ENCODE measurements around the gene CRYBB3.
"Not testable (repeated sequence)": the region's sequence is repeated elsewhere in the genome, so short reads cannot be mapped to it uniquely, and the experiment has no call there.

CRYBB3 gene

GRCh38 chr22:25193548-25193947 lies 6.1 kb upstream of the CRYBB3 start:
- Histone ChIP-seq H3K9ac (ENCODE audit: low read length) (no peak overlapping the region), H3K27me3 (ENCODE audit: control insufficient read depth, insufficient read depth, low read length) (no peaks in the 10 kb centered on the region), H3K27ac (ENCODE audit: low read depth, low read length) (no peak overlapping the region), H3K4me3 (ENCODE audit: low read depth, low read length) (no peak overlapping the region), H3K9me3 (ENCODE audit: control insufficient read depth, insufficient read depth, low read depth, low read length) (no peaks in the 10 kb centered on the region), H3K36me3 (ENCODE audit: control insufficient read depth, insufficient read depth, low read length) (peaks cover 17% of the 10 kb centered on the region), H3K4me1 (ENCODE audit: control insufficient read depth, insufficient read depth, low read length) (no peaks in the 10 kb centered on the region)

GRCh38 chr22:25196326-25196725 lies 3.3 kb upstream of the CRYBB3 start:
- Histone ChIP-seq H3K36me3 (ENCODE audit: control insufficient read depth, insufficient read depth, low read length) (peaks cover 14% of the 10 kb centered on the region), H3K4me3 (ENCODE audit: low read depth, low read length) (no peak overlapping the region), H3K9me3 (ENCODE audit: control insufficient read depth, insufficient read depth, low read depth, low read length) (no peaks in the 10 kb centered on the region), H3K4me1 (ENCODE audit: control insufficient read depth, insufficient read depth, low read length) (no peaks in the 10 kb centered on the region), H3K27ac (ENCODE audit: low read depth, low read length) (no peak overlapping the region), H3K9ac (ENCODE audit: low read length) (no peak overlapping the region), H3K27me3 (ENCODE audit: control insufficient read depth, insufficient read depth, low read length) (no peaks in the 10 kb centered on the region)

GRCh38 chr22:25197340-25197739 lies 2.3 kb upstream of the CRYBB3 start:
- Histone ChIP-seq H3K27me3 (ENCODE audit: control insufficient read depth, insufficient read depth, low read length) (no peaks in the 10 kb centered on the region), H3K27ac (ENCODE audit: low read depth, low read length) (no peak overlapping the region), H3K36me3 (ENCODE audit: control insufficient read depth, insufficient read depth, low read length) (peaks cover 7% of the 10 kb centered on the region), H3K4me1 (ENCODE audit: control insufficient read depth, insufficient read depth, low read length) (no peaks in the 10 kb centered on the region), H3K4me3 (ENCODE audit: low read depth, low read length) (no peak overlapping the region), H3K9ac (ENCODE audit: low read length) (no peak overlapping the region), H3K9me3 (ENCODE audit: control insufficient read depth, insufficient read depth, low read depth, low read length) (no peaks in the 10 kb centered on the region)

DNA sequence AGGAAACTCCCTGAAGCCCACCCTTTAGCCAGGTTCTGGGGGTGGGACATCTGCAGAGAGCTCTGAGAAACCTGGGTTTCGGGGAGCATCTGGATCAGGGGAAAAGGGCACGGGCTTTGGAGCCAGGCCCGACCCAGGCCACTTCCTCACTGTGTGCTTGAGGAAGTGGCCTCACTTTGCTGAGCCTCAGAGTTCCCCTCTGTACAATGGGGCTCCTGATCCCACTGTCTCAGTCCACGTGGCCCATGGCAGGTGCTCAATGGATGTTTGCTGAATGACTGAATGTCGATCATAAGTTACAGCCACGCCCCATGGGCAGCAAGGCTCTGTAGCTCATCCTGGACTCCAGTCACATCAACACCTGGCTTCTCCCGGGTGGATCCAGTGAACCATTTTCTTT lies 1.3 kb downstream of the CRYBB3 start:
- Histone ChIP-seq H3K4me3 (ENCODE audit: low read depth, low read length) (no peak overlapping the region), H3K27me3 (ENCODE audit: control insufficient read depth, insufficient read depth, low read length) (no peaks in the 10 kb centered on the region), H3K9me3 (ENCODE audit: control insufficient read depth, insufficient read depth, low read depth, low read length) (no peaks in the 10 kb centered on the region), H3K9ac (ENCODE audit: low read length) (no peak overlapping the region), H3K4me1 (ENCODE audit: control insufficient read depth, insufficient read depth, low read length) (no peaks in the 10 kb centered on the region), H3K36me3 (ENCODE audit: control insufficient read depth, insufficient read depth, low read length) (no peaks in the 10 kb centered on the region; the same call in 1 of the 2 replicates), H3K27ac (ENCODE audit: low read depth, low read length) (no peak overlapping the region)

GRCh38 chr22:25201557-25202273 lies 2.1 kb downstream of the CRYBB3 start:
- H3K27me3 ChIP-seq (ENCODE audit: control insufficient read depth, insufficient read depth, low read length), result no peaks in the 10 kb centered on the region
- H3K4me3 ChIP-seq (ENCODE audit: low read depth, low read length), result no peak overlapping the region
- no peaks in the 10 kb centered on the region for H3K4me1 ChIP-seq (ENCODE audit: control insufficient read depth, insufficient read depth, low read length)
- no peak overlapping the region for H3K9ac ChIP-seq (ENCODE audit: low read length)
- H3K36me3 ChIP-seq (ENCODE audit: control insufficient read depth, insufficient read depth, low read length), result no peaks in the 10 kb centered on the region; the same call in 1 of the 2 replicates
- no peak overlapping the region for H3K27ac ChIP-seq (ENCODE audit: low read depth, low read length)
- H3K9me3 ChIP-seq (ENCODE audit: control insufficient read depth, insufficient read depth, low read depth, low read length), result no peaks in the 10 kb centered on the region

- Histone ChIP-seq H3K9ac (ENCODE audit: low read length) (no peak overlapping the region), H3K4me3 (ENCODE audit: low read depth, low read length) (no peak overlapping the region), H3K36me3 (ENCODE audit: control insufficient read depth, insufficient read depth, low read length) (no peaks in the 10 kb centered on the region), H3K9me3 (ENCODE audit: control insufficient read depth, insufficient read depth, low read depth, low read length) (no peaks in the 10 kb centered on the region), H3K27me3 (ENCODE audit: control insufficient read depth, insufficient read depth, low read length) (no peaks in the 10 kb centered on the region), H3K4me1 (ENCODE audit: control insufficient read depth, insufficient read depth, low read length) (no peaks in the 10 kb centered on the region), H3K27ac (ENCODE audit: low read depth, low read length) (no peak overlapping the region)
These were observed 2.7 kb downstream of the CRYBB3 start for GRCh38 chr22:25202290-25202921.

DNA sequence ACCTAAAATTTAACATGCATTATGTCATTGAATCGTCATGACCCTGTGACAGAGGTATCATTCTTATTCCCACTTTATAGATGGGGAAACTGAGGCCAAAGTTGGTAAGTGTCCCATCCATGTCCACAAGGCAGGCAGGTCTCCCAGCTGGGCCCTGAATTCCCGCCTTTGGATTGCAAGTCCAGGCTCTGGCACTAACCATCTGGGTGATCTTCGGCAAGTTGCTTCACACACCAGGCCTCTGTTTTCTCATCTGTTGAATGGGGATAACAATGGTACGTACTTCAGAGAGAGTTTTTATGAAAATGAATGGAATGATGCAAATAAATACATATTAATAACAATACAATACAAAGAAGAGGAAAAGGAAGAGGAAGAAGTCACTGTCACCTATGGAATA lies 3.4 kb downstream of the CRYBB3 start:
- H3K9ac ChIP-seq (ENCODE audit: low read length), result no peak overlapping the region
- H3K27ac ChIP-seq (ENCODE audit: low read depth, low read length), result no peak overlapping the region
- H3K9me3 ChIP-seq (ENCODE audit: control insufficient read depth, insufficient read depth, low read depth, low read length), result no peaks in the 10 kb centered on the region
- H3K4me3 ChIP-seq (ENCODE audit: low read depth, low read length), result no peak overlapping the region
- no peaks in the 10 kb centered on the region for H3K4me1 ChIP-seq (ENCODE audit: control insufficient read depth, insufficient read depth, low read length)
- H3K27me3 ChIP-seq (ENCODE audit: control insufficient read depth, insufficient read depth, low read length), result no peaks in the 10 kb centered on the region
- H3K36me3 ChIP-seq (ENCODE audit: control insufficient read depth, insufficient read depth, low read length), result no peaks in the 10 kb centered on the region

DNA sequence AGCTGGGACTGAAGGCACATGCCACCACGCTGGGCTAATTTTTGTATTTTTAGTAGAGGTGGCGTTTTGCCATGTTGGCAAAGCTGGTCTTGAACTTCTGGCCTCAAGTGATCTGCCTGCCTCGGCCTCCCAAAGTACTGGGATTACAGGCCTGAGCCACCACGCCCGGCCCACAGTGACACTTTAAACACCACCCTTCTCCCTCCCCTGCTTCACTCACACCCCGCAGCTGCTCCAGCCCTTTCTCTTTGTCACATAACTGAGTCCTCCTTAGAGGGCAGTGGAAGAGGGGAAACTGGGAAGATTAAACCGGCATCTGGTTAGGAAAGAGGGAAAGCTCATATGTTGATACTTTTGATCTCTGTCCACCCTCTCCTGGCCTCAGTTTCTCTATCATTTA lies 4.9 kb downstream of the CRYBB3 start:
- not testable (repeated sequence) for H3K27me3 ChIP-seq (ENCODE audit: control insufficient read depth, insufficient read depth, low read length); H3K9ac ChIP-seq (ENCODE audit: low read length); H3K4me3 ChIP-seq (ENCODE audit: low read depth, low read length); H3K36me3 ChIP-seq (ENCODE audit: control insufficient read depth, insufficient read depth, low read length); H3K9me3 ChIP-seq (ENCODE audit: control insufficient read depth, insufficient read depth, low read depth, low read length); H3K27ac ChIP-seq (ENCODE audit: low read depth, low read length); H3K4me1 ChIP-seq (ENCODE audit: control insufficient read depth, insufficient read depth, low read length)

GRCh38 chr22:25205847-25206246 lies 6.2 kb downstream of the CRYBB3 start:
- no peaks in the 10 kb centered on the region for H3K4me1 ChIP-seq (ENCODE audit: control insufficient read depth, insufficient read depth, low read length)
- H3K27ac ChIP-seq (ENCODE audit: low read depth, low read length), result no peak overlapping the region
- no peaks in the 10 kb centered on the region for H3K27me3 ChIP-seq (ENCODE audit: control insufficient read depth, insufficient read depth, low read length)
- H3K36me3 ChIP-seq (ENCODE audit: control insufficient read depth, insufficient read depth, low read length), result no peaks in the 10 kb centered on the region
- no peak overlapping the region for H3K9ac ChIP-seq (ENCODE audit: low read length)
- no peak overlapping the region for H3K4me3 ChIP-seq (ENCODE audit: low read depth, low read length)
- no peaks in the 10 kb centered on the region for H3K9me3 ChIP-seq (ENCODE audit: control insufficient read depth, insufficient read depth, low read depth, low read length)

DNA sequence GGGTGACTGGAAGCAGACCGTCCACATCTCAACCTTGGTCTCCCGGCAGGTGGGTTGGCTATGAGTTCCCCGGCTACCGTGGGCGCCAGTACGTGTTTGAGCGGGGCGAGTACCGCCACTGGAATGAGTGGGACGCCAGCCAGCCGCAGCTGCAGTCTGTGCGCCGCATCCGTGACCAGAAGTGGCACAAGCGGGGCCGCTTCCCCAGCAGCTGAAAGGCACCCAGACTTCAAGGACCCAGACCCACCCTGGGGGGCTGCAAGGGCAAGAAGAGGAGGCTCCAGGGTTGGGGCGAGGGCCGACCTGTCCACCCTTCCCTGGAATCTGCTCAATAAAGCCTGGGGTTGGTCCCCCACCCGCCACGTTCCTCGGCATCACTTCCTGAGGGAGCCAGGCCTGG lies 7.3 kb downstream of the CRYBB3 start:
- Histone ChIP-seq H3K27me3 (ENCODE audit: control insufficient read depth, insufficient read depth, low read length) (no peaks in the 10 kb centered on the region), H3K36me3 (ENCODE audit: control insufficient read depth, insufficient read depth, low read length) (no peaks in the 10 kb centered on the region), H3K4me3 (ENCODE audit: low read depth, low read length) (no peak overlapping the region), H3K9me3 (ENCODE audit: control insufficient read depth, insufficient read depth, low read depth, low read length) (no peaks in the 10 kb centered on the region), H3K9ac (ENCODE audit: low read length) (no peak overlapping the region), H3K4me1 (ENCODE audit: control insufficient read depth, insufficient read depth, low read length) (no peaks in the 10 kb centered on the region), H3K27ac (ENCODE audit: low read depth, low read length) (no peak overlapping the region)

DNA sequence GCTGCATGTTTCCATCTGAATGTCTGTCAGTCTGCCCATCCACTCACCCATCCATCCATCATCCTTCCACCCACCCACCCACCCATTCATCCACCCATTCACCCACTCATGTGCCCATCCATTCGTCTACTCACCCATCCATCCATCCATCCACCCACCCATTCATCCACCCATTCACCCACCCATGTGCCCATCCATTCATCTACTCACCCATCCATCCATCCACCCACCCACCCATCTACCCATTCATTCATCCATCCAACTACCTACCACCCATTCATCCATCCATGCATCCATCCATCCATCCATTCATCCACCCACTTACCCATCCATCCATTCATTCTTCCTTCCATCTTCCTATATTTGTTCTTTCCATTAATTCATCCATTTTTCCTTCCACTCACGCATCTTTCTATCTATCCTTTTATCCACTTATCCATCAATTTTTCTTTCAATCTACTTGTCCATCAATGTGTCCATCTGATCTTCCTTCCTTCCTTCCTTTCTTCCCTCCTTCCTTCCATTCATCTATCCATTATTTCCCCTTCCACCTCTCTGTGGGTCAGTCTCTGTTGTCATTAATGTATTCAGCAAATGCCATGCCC lies 8.0 kb downstream of the CRYBB3 start:
- no peak overlapping the region for H3K4me3 ChIP-seq (ENCODE audit: low read depth, low read length)
- H3K9ac ChIP-seq (ENCODE audit: low read length), result no peak overlapping the region
- no peaks in the 10 kb centered on the region for H3K36me3 ChIP-seq (ENCODE audit: control insufficient read depth, insufficient read depth, low read length)
- no peak overlapping the region for H3K27ac ChIP-seq (ENCODE audit: low read depth, low read length)
- H3K4me1 ChIP-seq (ENCODE audit: control insufficient read depth, insufficient read depth, low read length), result no peaks in the 10 kb centered on the region
- H3K9me3 ChIP-seq (ENCODE audit: control insufficient read depth, insufficient read depth, low read depth, low read length), result no peaks in the 10 kb centered on the region
- H3K27me3 ChIP-seq (ENCODE audit: control insufficient read depth, insufficient read depth, low read length), result no peaks in the 10 kb centered on the region
